ENCODE data around the gene PAM.

- TF ChIP-seq CTCF (IDR thresholded peaks at IDR 0.05) (no peak), POLR2A (IDR thresholded peaks at IDR 0.05) (no peak)
Measured at GRCh38 chr5:102835717-102836116, 80.6 kb downstream of the PAM start.

All from heart left ventricle (tissue), 13 donors.